22Rv1 (cell line): ENCODE measurements around the gene GLP1R.

ENCODE experiments used
- H3K27ac ChIP-seq: fragments of 450-650 bp; 2 replicates; pipeline ENCODE4 v1.5.1; 2017
- CTCF ChIP-seq: fragments of 450-650 bp; IDR thresholded peaks from 2 replicates; pipeline ENCODE4 v1.5.1; 2017; ENCODE audit warnings: mild to moderate bottlenecking
- ZFX ChIP-seq: fragments of 450-650 bp; IDR thresholded peaks from 2 replicates; pipeline ENCODE4 v1.6.1; 2017; ENCODE audit warnings: antibody characterized with exemption, borderline replicate concordance

Gene GLP1R

GRCh38 chr6:39075807-39076622, 27.4 kb downstream of the GLP1R start:
- TF ChIP-seq ZFX (no peak), CTCF (no peak)
- H3K27ac ChIP-seq = no peak overlapping the region

- no peak overlapping the region for H3K27ac ChIP-seq
- no peak for TF ChIP-seq ZFX
- no peak for TF ChIP-seq CTCF
Observed at GRCh38 chr6:39076623-39077535, 28.3 kb downstream of the GLP1R start.

- TF ChIP-seq ZFX (no peak), CTCF (no peak)
- no peak overlapping the region for H3K27ac ChIP-seq
Observed at GRCh38 chr6:39077882-39078594, 29.5 kb downstream of the GLP1R start.

GRCh38 chr6:39078695-39079094, 30.1 kb downstream of the GLP1R start:
- TF ChIP-seq CTCF = no peak
- no peak for TF ChIP-seq ZFX
- H3K27ac ChIP-seq = no peak overlapping the region

GRCh38 chr6:39079197-39080125, 30.9 kb downstream of the GLP1R start:
- no peak for TF ChIP-seq ZFX
- no peak for TF ChIP-seq CTCF
- no peak overlapping the region for H3K27ac ChIP-seq

- no peak overlapping the region for H3K27ac ChIP-seq
- TF ChIP-seq CTCF (no peak), ZFX (no peak)
Observed at GRCh38 chr6:39080246-39080875, 31.8 kb downstream of the GLP1R start.
